ENCODE data around the gene NR1I3. TPM values are rescaled to one million over a fixed set of nuclear protein-coding genes. Genes with fewer than 3 reads are reported as not detected.

Gene NR1I3
- total RNA-seq, 1 donor from 2014 or later = not detected

DNA sequence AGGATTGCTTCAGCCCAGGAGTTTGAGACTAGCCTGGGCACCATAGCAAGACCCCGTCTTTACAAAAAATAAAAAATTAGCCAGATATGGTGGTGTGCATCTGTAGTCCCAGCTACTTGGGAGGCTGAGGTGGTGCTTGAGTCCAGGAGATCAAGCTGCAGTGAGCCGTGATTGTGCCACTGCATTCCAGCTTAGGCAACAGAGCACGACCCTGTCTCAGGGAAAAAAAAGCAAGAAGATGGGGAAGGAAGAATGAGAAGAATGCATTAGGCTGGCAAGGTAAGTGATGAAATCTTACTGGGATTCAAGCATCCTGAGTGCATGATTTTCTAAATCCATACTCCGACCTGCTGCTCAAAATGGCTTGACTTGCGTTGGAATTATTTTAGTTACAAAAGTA is 27.3 kb upstream of the NR1I3 start:
- Mint-ChIP-seq H3K4me3 (no peak overlapping the region), H3K27me3 (ENCODE audit: insufficient read depth, low read depth) (peaks cover 9% of the 10 kb centered on the region), H3K36me3 (no peaks in the 10 kb centered on the region), H3K9me3 (no peaks in the 10 kb centered on the region), H3K27ac (no peak overlapping the region), H3K4me1 (peaks cover 29% of the 10 kb centered on the region)
- Histone ChIP-seq H3K4me3 (no peak overlapping the region), H3K27ac (no peak overlapping the region), H4K20me1 (ENCODE audit: low read depth) (no peaks in the 10 kb centered on the region), H3K9me3 (ENCODE audit: low read depth) (no peaks in the 10 kb centered on the region), H3K9ac (no peak overlapping the region), H3K27me3 (peaks cover 16% of the 10 kb centered on the region), H3K79me2 (ENCODE audit: low read depth) (no peaks in the 10 kb centered on the region), H3K4me1 (peaks cover 10% of the 10 kb centered on the region), H3K4me2 (no peak overlapping the region), H2AFZ (replicated peaks) (no peak overlapping the region), H3F3A (ENCODE audit: low read depth) (peaks cover 9% of the 10 kb centered on the region), H3K36me3 (no peaks in the 10 kb centered on the region)
- TF ChIP-seq EZH2 (IDR thresholded peaks at IDR 0.05) = no peak
- TF ChIP-seq EZH2phosphoT487 (IDR thresholded peaks at IDR 0.05) = no peak
- TF ChIP-seq, protein P1, sequence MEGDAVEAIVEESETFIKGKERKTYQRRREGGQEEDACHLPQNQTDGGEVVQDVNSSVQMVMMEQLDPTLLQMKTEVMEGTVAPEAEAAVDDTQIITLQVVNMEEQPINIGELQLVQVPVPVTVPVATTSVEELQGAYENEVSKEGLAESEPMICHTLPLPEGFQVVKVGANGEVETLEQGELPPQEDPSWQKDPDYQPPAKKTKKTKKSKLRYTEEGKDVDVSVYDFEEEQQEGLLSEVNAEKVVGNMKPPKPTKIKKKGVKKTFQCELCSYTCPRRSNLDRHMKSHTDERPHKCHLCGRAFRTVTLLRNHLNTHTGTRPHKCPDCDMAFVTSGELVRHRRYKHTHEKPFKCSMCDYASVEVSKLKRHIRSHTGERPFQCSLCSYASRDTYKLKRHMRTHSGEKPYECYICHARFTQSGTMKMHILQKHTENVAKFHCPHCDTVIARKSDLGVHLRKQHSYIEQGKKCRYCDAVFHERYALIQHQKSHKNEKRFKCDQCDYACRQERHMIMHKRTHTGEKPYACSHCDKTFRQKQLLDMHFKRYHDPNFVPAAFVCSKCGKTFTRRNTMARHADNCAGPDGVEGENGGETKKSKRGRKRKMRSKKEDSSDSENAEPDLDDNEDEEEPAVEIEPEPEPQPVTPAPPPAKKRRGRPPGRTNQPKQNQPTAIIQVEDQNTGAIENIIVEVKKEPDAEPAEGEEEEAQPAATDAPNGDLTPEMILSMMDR (IDR thresholded peaks at IDR 0.05) = no peak
- DNase-seq (ENCODE audit: low spot score) = no peak

DNA sequence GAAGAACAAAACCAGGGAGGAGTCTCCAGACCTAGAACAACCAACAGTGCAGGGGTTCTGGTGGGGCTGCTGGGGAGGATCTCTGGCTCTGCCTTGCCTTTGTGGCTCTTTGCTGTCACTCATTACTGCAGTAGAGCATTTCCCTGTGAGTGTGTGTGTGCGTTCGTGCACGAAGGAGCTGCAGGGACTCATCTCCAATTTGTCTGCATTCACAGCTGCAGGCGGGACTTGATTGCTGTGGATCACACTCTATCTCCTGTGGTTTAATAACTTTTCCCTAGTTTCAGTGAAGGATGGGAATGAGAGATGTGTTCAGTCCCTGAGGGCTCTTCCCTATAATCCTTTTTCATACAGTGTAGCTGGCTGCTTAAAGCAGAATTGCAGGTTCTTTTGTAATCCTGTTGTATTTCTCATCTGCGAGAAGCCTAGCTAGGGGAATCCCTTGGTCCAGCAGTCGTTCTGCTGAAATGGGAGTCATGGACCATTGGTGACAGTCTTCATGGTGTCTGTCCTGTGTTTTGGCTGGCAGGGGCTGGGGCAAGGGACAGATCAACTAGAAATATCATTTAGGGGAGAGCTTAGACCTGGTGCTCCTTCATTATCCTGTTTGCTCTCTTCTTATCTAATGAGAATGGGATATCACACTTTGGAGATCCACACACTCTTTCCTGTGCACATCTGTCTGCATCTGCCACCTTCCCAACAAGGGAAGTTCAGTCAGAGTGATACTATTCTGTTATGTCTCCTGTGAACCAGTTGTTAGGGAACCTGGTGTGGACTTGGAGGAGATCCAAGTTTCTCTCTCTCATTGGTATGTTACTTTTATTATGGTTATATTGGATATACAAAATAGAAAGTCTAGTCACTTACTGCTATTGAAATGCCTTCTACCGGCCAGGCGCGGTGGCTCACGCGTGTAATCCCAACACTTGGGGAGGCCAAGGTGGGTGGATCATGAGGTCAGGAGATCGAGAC is 23.5 kb upstream of the NR1I3 start:
- Mint-ChIP-seq H3K9me3 (peaks cover 17% of the 10 kb centered on the region), H3K4me3 (peak overlapping the region; percentile 32), H3K4me1 (peaks cover 37% of the 10 kb centered on the region), H3K27me3 (ENCODE audit: insufficient read depth, low read depth) (peaks cover 31% of the 10 kb centered on the region), H3K27ac (peak overlapping the region; percentile 14), H3K36me3 (peaks cover 7% of the 10 kb centered on the region)
- H3K4me3 ChIP-seq = no peak overlapping the region
- H4K20me1 ChIP-seq (ENCODE audit: low read depth) = peaks cover 4% of the 10 kb centered on the region
- TF ChIP-seq, protein P1 (IDR thresholded peaks at IDR 0.05) = no peak
- no peak for TF ChIP-seq EZH2 (IDR thresholded peaks at IDR 0.05)
- TF ChIP-seq EZH2phosphoT487 (IDR thresholded peaks at IDR 0.05) = no peak
- H3K9me3 ChIP-seq (ENCODE audit: low read depth) = peaks cover 8% of the 10 kb centered on the region
- peak; percentile 33 for DNase-seq (ENCODE audit: low spot score)
- peaks cover 17% of the 10 kb centered on the region for H3K4me1 ChIP-seq
- H3K9ac ChIP-seq = no peak overlapping the region
- H3K27me3 ChIP-seq = peaks cover 43% of the 10 kb centered on the region
- H3F3A ChIP-seq (ENCODE audit: low read depth) = peaks cover 13% of the 10 kb centered on the region
- H3K36me3 ChIP-seq = no peaks in the 10 kb centered on the region
- no peaks in the 10 kb centered on the region for H3K79me2 ChIP-seq (ENCODE audit: low read depth)
- H3K27ac ChIP-seq = no peak overlapping the region
- H2AFZ ChIP-seq (replicated peaks) = peak overlapping the region; percentile 26
- H3K4me2 ChIP-seq = peak overlapping the region; percentile 29

DNA sequence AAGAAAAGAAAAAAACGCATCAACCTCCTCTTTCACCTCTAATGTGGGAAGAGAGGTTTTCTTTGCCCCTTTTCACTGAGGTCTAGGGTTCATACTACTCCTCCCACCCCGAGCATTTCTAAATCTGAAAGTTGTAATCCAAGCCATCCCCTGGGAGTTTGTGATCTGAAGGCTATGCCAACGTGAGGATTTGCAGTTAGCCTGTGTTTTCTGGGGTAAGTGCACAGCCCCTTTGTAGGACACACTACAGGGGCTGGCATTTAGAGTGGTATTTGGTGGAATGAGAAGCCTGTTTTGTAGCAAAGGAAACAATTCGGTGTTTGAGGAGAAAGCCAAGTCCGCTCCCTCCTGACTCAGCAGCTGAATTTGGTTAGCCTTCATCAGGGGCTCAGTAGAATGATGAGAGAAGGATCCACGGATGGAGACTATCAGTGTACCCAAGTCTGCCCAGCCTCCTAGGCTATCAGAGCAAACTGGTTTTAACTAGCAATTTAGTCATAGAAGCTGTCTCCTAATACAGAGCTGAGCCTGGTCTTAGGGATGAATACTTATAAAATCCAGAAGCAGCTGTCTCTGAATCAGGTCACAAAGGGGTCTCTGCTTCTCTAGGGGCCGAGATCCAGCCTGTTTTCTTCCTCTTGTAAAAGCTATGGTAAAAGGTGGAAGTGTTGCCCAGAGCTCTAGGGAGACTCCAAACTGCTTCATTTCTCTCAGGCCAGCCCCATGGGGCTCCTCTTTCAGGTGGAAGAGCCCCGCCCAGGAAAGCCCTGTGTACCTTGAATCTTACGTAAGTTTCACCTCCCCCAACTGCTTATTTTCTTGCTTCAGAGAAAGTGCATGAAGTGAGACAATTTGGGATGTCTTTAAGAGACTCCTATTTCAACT is 22.6 kb upstream of the NR1I3 start:
- Mint-ChIP-seq H3K4me1 (peaks cover 31% of the 10 kb centered on the region), H3K9me3 (peaks cover 20% of the 10 kb centered on the region), H3K36me3 (peaks cover 7% of the 10 kb centered on the region), H3K27me3 (ENCODE audit: insufficient read depth, low read depth) (peaks cover 32% of the 10 kb centered on the region), H3K4me3 (peak overlapping the region; percentile 67), H3K27ac (no peak overlapping the region)
- Histone ChIP-seq H3K9ac (no peak overlapping the region), H3K4me3 (no peak overlapping the region), H2AFZ (replicated peaks) (peak overlapping the region; percentile 26), H3K79me2 (ENCODE audit: low read depth) (no peaks in the 10 kb centered on the region), H3K4me2 (peak overlapping the region; percentile 29), H3K36me3 (no peaks in the 10 kb centered on the region), H3K9me3 (ENCODE audit: low read depth) (peaks cover 8% of the 10 kb centered on the region), H3F3A (ENCODE audit: low read depth) (peaks cover 10% of the 10 kb centered on the region), H3K4me1 (peaks cover 17% of the 10 kb centered on the region), H3K27me3 (peaks cover 43% of the 10 kb centered on the region), H4K20me1 (ENCODE audit: low read depth) (peaks cover 4% of the 10 kb centered on the region), H3K27ac (no peak overlapping the region)
- no peak for DNase-seq (ENCODE audit: low spot score)
- TF ChIP-seq, protein P1 (IDR thresholded peaks at IDR 0.05) = no peak
- TF ChIP-seq EZH2phosphoT487 (IDR thresholded peaks at IDR 0.05) = no peak
- no peak for TF ChIP-seq EZH2 (IDR thresholded peaks at IDR 0.05)

All from neural progenitor cell (in vitro differentiated cells).